HepG2 (cell line): ENCODE measurements around the gene MARCHF9. TPM values are rescaled to one million over a fixed set of nuclear protein-coding genes. Genes with fewer than 3 reads are reported as not detected.
A peak's percentile ranks its signal among the peaks of the same experiment; 100 is the strongest.

Experiments
- ATAC-seq: fragments of 200-7000 bp; cut with Tn5 transposase; 3 replicates; pipeline ENCODE4 v1.9.1; 2020; ENCODE audit warnings: mild to moderate bottlenecking, moderate library complexity
- BruUV-seq: library from RNA; stranded (reverse); fragments of 400-500 nt; replicated peaks from 2 replicates; lab custom pipeline; 2021; lab: Mats Ljungman, UMichigan
- CTCF ChIA-PET: fragments of 300-600 bp; formaldehyde crosslinking; extraction: SDS; loops from one replicate; lab custom pipeline; 2021; ENCODE audit warnings: low total read pairs, inconsistent platforms, low intra/inter-chr PET ratio; lab: Yijun Ruan, JAX
- POLR2A ChIA-PET: fragments of 350-600 bp; sonication (Branson Sonifier 250); formaldehyde crosslinking; loops from one replicate; lab custom pipeline; 2020; ENCODE audit warnings: antibody characterized with exemption, inconsistent platforms; lab: Yijun Ruan, JAX
- DNase-seq: peaks from one replicate; pipeline ENCODE4 v3.0.0-alpha.2; 2015; ENCODE audit warnings: low spot score
- FAIRE-seq: peaks from 3 replicates; lab custom pipeline; 2011; peaks lifted over from hg19 to GRCh38; lab: Jason Lieb, UNC
- H2AFZ ChIP-seq: one replicate; pipeline ENCODE4 v1.6.1; 2011; ENCODE audit warnings: low read length, inconsistent platforms
- H3K27ac ChIP-seq: fragments of 300-600 bp; 3 replicates; pipeline ENCODE4 v1.8.0; 2011; ENCODE audit warnings: mixed run types, mild to moderate bottlenecking, mixed read lengths, low read length, inconsistent platforms; ENCODE audit not compliant: insufficient read depth; ENCODE audit errors: extremely low read length
- H3K27me3 ChIP-seq, 2 experiments: fragments of 200-600 bp in 1 of 2; 2 replicates in 1 of 2; 3 replicates in 1 of 2; pipeline versions ENCODE4 v1.6.0 to v1.8.0; 2011; ENCODE audit warnings: low read length in 2 of 2, mild to moderate bottlenecking in 2 of 2, moderate library complexity in 2 of 2, inconsistent platforms in 1 of 2; ENCODE audit not compliant: insufficient read depth in 2 of 2, control insufficient read depth in 1 of 2
- H3K36me3 ChIP-seq, 2 experiments: fragments of 200-600 bp in 1 of 2; replicated peaks in 1 of 2; 2 replicates in 1 of 2; 3 replicates in 1 of 2; pipeline versions ENCODE4 v1.5.1 to v1.8.0; 2011; ENCODE audit warnings: low read length in 2 of 2, inconsistent platforms in 1 of 2; ENCODE audit not compliant: insufficient read depth in 2 of 2, control insufficient read depth in 1 of 2
- H3K4me1 ChIP-seq: 2 replicates; pipeline ENCODE4 v1.5.1; 2012; ENCODE audit warnings: low read length, inconsistent platforms; ENCODE audit not compliant: insufficient read depth
- H3K4me2 ChIP-seq: 2 replicates; pipeline ENCODE4 v1.6.0; 2011; ENCODE audit warnings: low read depth, low read length, inconsistent platforms
- H3K4me3 ChIP-seq, 3 experiments: fragments of 200-600 bp in 1 of 3; sonication (generic), shearing (Covaris generic) in 1 of 3; replicated peaks in 1 of 3; 2 replicates each; pipeline ENCODE4 v1.5.1; 2011 to 2016; ENCODE audit warnings: low read length in 3 of 3, inconsistent platforms in 2 of 3, low read depth in 2 of 3, mild to moderate bottlenecking in 2 of 3, control low read depth in 1 of 3, mixed read lengths in 1 of 3; ENCODE audit not compliant: insufficient read depth in 1 of 3
- H3K79me2 ChIP-seq: one replicate; pipeline ENCODE4 v1.6.1; 2011; ENCODE audit warnings: low read length, inconsistent platforms; ENCODE audit not compliant: insufficient read depth
- H3K9ac ChIP-seq: 2 replicates; pipeline ENCODE4 v1.6.0; 2011; ENCODE audit warnings: mild to moderate bottlenecking, low read depth, low read length, inconsistent platforms; ENCODE audit not compliant: insufficient read depth
- H3K9me3 ChIP-seq: 2 replicates; pipeline ENCODE4 v1.5.1; 2012; ENCODE audit warnings: mild to moderate bottlenecking, low read length
- H4K20me1 ChIP-seq: 2 replicates; pipeline ENCODE4 v1.6.0; 2011; ENCODE audit warnings: inconsistent platforms, mild to moderate bottlenecking, low read length, moderate library complexity; ENCODE audit not compliant: insufficient read depth
- AGO1 ChIP-seq: fragments of 200-400 bp; formaldehyde crosslinking; IDR thresholded peaks from 2 replicates; pipeline ENCODE4 v1.6.1; 2017; ENCODE audit warnings: mild to moderate bottlenecking, low read depth, low read length, moderate library complexity; ENCODE audit not compliant: poor library complexity, severe bottlenecking
- AGO2 ChIP-seq: fragments of 200-400 bp; formaldehyde crosslinking; optimal IDR thresholded peaks from 2 replicates; pipeline ENCODE3; 2017; ENCODE audit warnings: mild to moderate bottlenecking, low read depth, low read length, moderate library complexity
- GPBP1L1 ChIP-seq: sonication (generic); formaldehyde crosslinking; IDR thresholded peaks from 2 replicates; pipeline ENCODE4 v1.5.0; 2020; ENCODE audit warnings: mild to moderate bottlenecking, missing genetic modification reagents
- HMGXB3 ChIP-seq: sonication (generic); formaldehyde crosslinking; IDR thresholded peaks from 2 replicates; pipeline ENCODE4 v1.4.0; 2020; ENCODE audit warnings: missing genetic modification reagents, borderline replicate concordance
- NONO ChIP-seq, 2 experiments: fragments of 450-650 bp in 1 of 2; sonication (generic) in 1 of 2; formaldehyde crosslinking in 1 of 2; IDR thresholded peaks in 1 of 2; conservative IDR thresholded peaks in 1 of 2; 2 replicates each; pipeline versions ENCODE4 v1.6.1 to v1.8.0; 2017 to 2022; ENCODE audit warnings: mild to moderate bottlenecking in 1 of 2, missing genetic modification reagents in 1 of 2, moderate library complexity in 1 of 2
- PHF21A ChIP-seq: sonication (generic); formaldehyde crosslinking; IDR thresholded peaks from 2 replicates; pipeline ENCODE4 v1.5.0; 2020; ENCODE audit warnings: mild to moderate bottlenecking, missing genetic modification reagents
- RAD21 ChIP-seq: fragments of 450-650 bp; formaldehyde crosslinking; IDR thresholded peaks from 2 replicates; pipeline ENCODE4 v1.5.0; 2020; ENCODE audit warnings: mild to moderate bottlenecking
- SMYD3 ChIP-seq: sonication (generic); formaldehyde crosslinking; IDR thresholded peaks from 2 replicates; pipeline ENCODE4 v1.8.1; 2023; ENCODE audit warnings: mild to moderate bottlenecking, missing genetic modification reagents
- TMF1 ChIP-seq: sonication (generic); formaldehyde crosslinking; IDR thresholded peaks from 2 replicates; pipeline ENCODE4 v1.8.1; 2022; ENCODE audit warnings: low read depth, missing genetic modification reagents
- ZNF749 ChIP-seq: sonication (generic); formaldehyde crosslinking; IDR thresholded peaks from 2 replicates; pipeline ENCODE4 v1.8.0; 2022; ENCODE audit warnings: mild to moderate bottlenecking, missing genetic modification reagents, moderate library complexity, borderline replicate concordance
- ZNF766 ChIP-seq: sonication (generic); formaldehyde crosslinking; IDR thresholded peaks from 2 replicates; pipeline ENCODE4 v1.5.0; 2020; ENCODE audit warnings: missing genetic modification reagents, borderline replicate concordance
- WGBS: methylation state at CpG from one replicate; pipeline ENCODE4 v1.1.6; 2017; ENCODE audit warnings: low lambda C conversion rate; 5-methylcytosine and 5-hydroxymethylcytosine counted together
- in situ Hi-C: cut with HindIII; loops from 2 replicates; pipeline ENCODE4 v1.10.0; 2017; ENCODE audit warnings: low pct_unique_long_range_greater_than_20kb; ENCODE audit not compliant: extremely low pct_ligation_motif_present
- intact Hi-C: fragments of 100-400 bp; cut with micrococcal nuclease; formaldehyde crosslinking; loops from one replicate; pipeline ENCODE4 v1.10.0; 2022; ENCODE audit not compliant: unreplicated experiment
- polyA plus RNA-seq, 8 experiments: library from polyadenylated mRNA; depleted of rRNA in 3 of 8; stranded (reverse) in 7 of 8; unstranded in 1 of 8; fragments of >200 nt; fragmentation: Illumina TruSeq in 4 of 8; extraction: Trizol in 4 of 8; gene quantifications; 2 replicates each; pipeline versions ENCODE4 v1.2.1 to v1.2.3, GENCODE V29; 2011 to 2016; ENCODE audit warnings: low read depth in 4 of 8, missing spikeins in 1 of 8, mixed read lengths in 1 of 8; ENCODE audit not compliant: insufficient read depth in 1 of 8
- total RNA-seq, 5 experiments: library from RNA; depleted of rRNA; stranded (reverse); fragments of >200 nt; fragmentation: Illumina TruSeq; extraction: Trizol; gene quantifications; 2 replicates each; pipeline ENCODE4 v1.2.3, GENCODE V29; 2016; ENCODE audit warnings: low read depth in 1 of 5

MARCHF9 gene
- total and polyA plus RNA-seq, 2 of the 13 experiments (the other 11 are each of a cell fraction or from before 2014, with no cell fraction given) = 5.7 to 9.6 TPM

- FAIRE-seq (no peak), ATAC-seq (no peak), DNase-seq (no peak)
- BruUV-seq = no TSS peak
- Histone ChIP-seq H3K4me2 (no peak overlapping the region), H4K20me1 (no peaks in the 10 kb centered on the region), H3K4me1 (peaks cover 9% of the 10 kb centered on the region; the same call in 1 of the 2 replicates), H3K9me3 (no peaks in the 10 kb centered on the region), H2AFZ (no peak overlapping the region), H3K27ac (no peak overlapping the region), H3K4me3 (no peak overlapping the region), H3K27me3 (no peaks in the 10 kb centered on the region; a peak in 1 of 5 replicates), H3K9ac (no peak overlapping the region), H3K36me3 (peaks cover 8 to 31% of the 10 kb centered on the region in 2 experiments), H3K79me2 (no peaks in the 10 kb centered on the region)
- ChIA-PET POLR2A (no interaction called here), CTCF (no interaction called here)
- intact Hi-C loops (no loop called here), in situ Hi-C loops (no loop called here)
- peak; percentile 58 for TF ChIP-seq AGO2
- TF ChIP-seq SMYD3 (CRISPR knock-in tag) = no peak
- WGBS = 68% methylated on average over 10 of the region's 11 CpGs
Observed at GRCh38 chr12:57722716-57723629, 31.9 kb upstream of the MARCHF9 start.

- 32% methylated on average over 2 of the region's 2 CpGs for WGBS
- no peak for FAIRE-seq
- Histone ChIP-seq H2AFZ (no peak overlapping the region), H3K9ac (no peak overlapping the region), H4K20me1 (no peaks in the 10 kb centered on the region), H3K27me3 (no peaks in the 10 kb centered on the region; a peak in 1 of 5 replicates), H3K9me3 (no peaks in the 10 kb centered on the region), H3K4me3 (no peak overlapping the region), H3K27ac (no peak overlapping the region), H3K79me2 (no peaks in the 10 kb centered on the region), H3K36me3 (peaks cover 5 to 24% of the 10 kb centered on the region in 2 experiments), H3K4me1 (peaks cover 9% of the 10 kb centered on the region; the same call in 1 of the 2 replicates), H3K4me2 (no peak overlapping the region)
- BruUV-seq = no TSS peak
- intact Hi-C loops (no loop called here), in situ Hi-C loops (no loop called here)
- ChIA-PET POLR2A (interaction anchor here (0.6 kb wide), 1 partner anchor 138 kb away, joined by 3 read pairs; no protein-coding TSS in a partner anchor), CTCF (no interaction called here)
- no peak for DNase-seq
- no peak for ATAC-seq
- TF ChIP-seq RAD21 (CRISPR knock-in tag) (no peak), ZNF766 (CRISPR knock-in tag) (no peak), NONO (IDR thresholded peaks at IDR 0.05) (no peak), NONO (CRISPR knock-in tag; conservative IDR thresholded peaks at IDR 0.05) (no peak), ZNF749 (CRISPR knock-in tag) (no peak), GPBP1L1 (CRISPR knock-in tag) (no peak), HMGXB3 (CRISPR knock-in tag) (no peak), PHF21A (no peak), AGO1 (no peak), TMF1 (no peak)
Observed at GRCh38 chr12:57723630-57723962, 31.3 kb upstream of the MARCHF9 start.
